D341Med (cell line): ENCODE results near the gene MOK.
"Not testable (repeated sequence)": the region's sequence is repeated elsewhere in the genome, so short reads cannot be mapped to it uniquely, and the experiment has no call there.

Source experiments
- DNase-seq: peaks from one replicate; pipeline ENCODE4 v3.0.0; 2012; ENCODE audit warnings: low spot score

Gene MOK

GRCh38 chr14:102246071-102246470 is 58.9 kb downstream of the MOK start:
- DNase-seq, result no peak

GRCh38 chr14:102243795-102244194 is 61.2 kb downstream of the MOK start:
- not testable (repeated sequence) for DNase-seq

GRCh38 chr14:102241147-102241546 is 63.8 kb downstream of the MOK start:
- DNase-seq, result peak; percentile 75

- not testable (repeated sequence) for DNase-seq
Observed at GRCh38 chr14:102240481-102240880, 64.5 kb downstream of the MOK start.

- DNase-seq, result no peak
Observed at GRCh38 chr14:102239231-102239630, 65.7 kb downstream of the MOK start.

GRCh38 chr14:102238766-102239165 is 66.2 kb downstream of the MOK start:
- no peak for DNase-seq

GRCh38 chr14:102238131-102238530 is 66.8 kb downstream of the MOK start:
- DNase-seq, result no peak

GRCh38 chr14:102236026-102236425 is 68.9 kb downstream of the MOK start:
- DNase-seq, result no peak

GRCh38 chr14:102235275-102235897 is 69.6 kb downstream of the MOK start:
- DNase-seq, result peak; percentile 91

- DNase-seq, result peak; percentile 60
Observed at GRCh38 chr14:102234331-102235264, 70.4 kb downstream of the MOK start.

GRCh38 chr14:102233081-102233480 is 71.9 kb downstream of the MOK start:
- no peak for DNase-seq

- DNase-seq, result no peak
Observed at GRCh38 chr14:102232348-102232625, 72.7 kb downstream of the MOK start.

- no peak for DNase-seq
Observed at GRCh38 chr14:102231476-102232347, 73.3 kb downstream of the MOK start.

- DNase-seq, result peak; percentile 12
Observed at GRCh38 chr14:102230481-102231210, 74.3 kb downstream of the MOK start.

GRCh38 chr14:102229739-102230092 is 75.2 kb downstream of the MOK start:
- DNase-seq, result no peak

GRCh38 chr14:102229071-102229738 is 75.8 kb downstream of the MOK start:
- DNase-seq, result no peak

GRCh38 chr14:102227184-102227964 is 77.6 kb downstream of the MOK start:
- DNase-seq, result no peak

GRCh38 chr14:102226356-102227125 is 78.4 kb downstream of the MOK start:
- no peak for DNase-seq

GRCh38 chr14:102225936-102226335 is 79.0 kb downstream of the MOK start:
- DNase-seq, result no peak

GRCh38 chr14:102225386-102225785 is 79.6 kb downstream of the MOK start:
- no peak for DNase-seq
